HEK293T (cell line): ENCODE results near the gene STX4.

Source experiments
- ELF4 ChIP-seq: fragments of 450-650 bp; IDR thresholded peaks from 2 replicates; pipeline ENCODE4 v1.6.1; 2017; ENCODE audit warnings: antibody characterized with exemption
- FOXK2 ChIP-seq: fragments of 450-650 bp; IDR thresholded peaks from 2 replicates; pipeline ENCODE4 v1.6.1; 2016; ENCODE audit warnings: mild to moderate bottlenecking
- HDGF ChIP-seq: fragments of 450-650 bp; IDR thresholded peaks from 2 replicates; pipeline ENCODE4 v1.6.1; 2017; ENCODE audit warnings: antibody characterized with exemption, borderline replicate concordance
- NFRKB ChIP-seq: fragments of 450-650 bp; IDR thresholded peaks from 2 replicates; pipeline ENCODE4 v1.6.1; 2016; ENCODE audit warnings: mild to moderate bottlenecking, moderate library complexity
- PKNOX1 ChIP-seq: fragments of 450-650 bp; IDR thresholded peaks from 2 replicates; pipeline ENCODE4 v1.6.1; 2016
- SP1 ChIP-seq: fragments of 450-650 bp; IDR thresholded peaks from 2 replicates; pipeline ENCODE4 v1.6.1; 2017
- SUZ12 ChIP-seq: fragments of 450-650 bp; IDR thresholded peaks from 2 replicates; pipeline ENCODE4 v1.6.1; 2016; ENCODE audit warnings: mild to moderate bottlenecking

GRCh38 chr16:31087481-31087880 lies 54.1 kb downstream of the STX4 start:
- TF ChIP-seq PKNOX1 (no peak), HDGF (no peak), NFRKB (no peak), SUZ12 (no peak), SP1 (no peak), FOXK2 (no peak), ELF4 (no peak)
